ENCODE measurements around the gene FUT3. TPM values are rescaled to one million over a fixed set of nuclear protein-coding genes. Genes with fewer than 3 reads are reported as not detected.
"Not testable (repeated sequence)": the region's sequence is repeated elsewhere in the genome, so short reads cannot be mapped to it uniquely, and the experiment has no call there.

Gene FUT3
- total RNA-seq, 2 donors from 2014 or later: not detected

- intact Hi-C loops (cut with DNase I); DNase-seq (ENCODE audit: low spot score): not testable (repeated sequence)
Measured at GRCh38 chr19:5884065-5884811, 33.0 kb upstream of the FUT3 start.

- intact Hi-C loops (cut with DNase I); DNase-seq (ENCODE audit: low spot score): not testable (repeated sequence)
Measured at GRCh38 chr19:5883157-5883873, 32.1 kb upstream of the FUT3 start.

DNA sequence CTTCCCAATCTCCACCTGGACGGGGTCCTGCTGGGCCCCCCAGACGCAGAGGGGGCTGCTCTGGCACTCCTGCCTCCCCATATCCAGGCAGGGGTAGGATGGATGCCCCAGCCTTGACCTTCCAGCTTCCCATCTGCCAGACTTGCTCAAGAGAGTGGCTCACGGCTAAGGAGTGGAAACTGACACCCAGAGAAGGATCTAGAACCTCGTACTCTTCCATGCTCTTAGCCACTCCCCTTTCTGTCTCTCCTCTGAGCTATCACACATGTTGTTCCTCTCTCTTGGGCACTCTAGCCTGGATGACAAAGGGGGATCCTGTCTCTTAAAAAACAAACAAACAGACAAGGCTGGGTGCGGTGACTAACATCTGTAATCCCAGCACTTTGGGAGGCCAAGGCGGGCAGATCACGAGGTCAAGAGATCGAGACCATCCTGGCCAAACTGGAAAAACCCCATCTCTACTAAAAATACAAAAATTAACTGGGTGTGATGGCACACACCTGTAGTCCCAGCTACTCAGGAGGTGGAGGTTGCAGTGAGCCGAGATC lies 31.2 kb upstream of the FUT3 start:
- no peak for DNase-seq (ENCODE audit: low spot score)
- intact Hi-C loops (cut with DNase I): no loop called here

GRCh38 chr19:5881543-5882299 lies 30.5 kb upstream of the FUT3 start:
- intact Hi-C loops (cut with DNase I): no loop called here
- DNase-seq (ENCODE audit: low spot score): no peak

DNA sequence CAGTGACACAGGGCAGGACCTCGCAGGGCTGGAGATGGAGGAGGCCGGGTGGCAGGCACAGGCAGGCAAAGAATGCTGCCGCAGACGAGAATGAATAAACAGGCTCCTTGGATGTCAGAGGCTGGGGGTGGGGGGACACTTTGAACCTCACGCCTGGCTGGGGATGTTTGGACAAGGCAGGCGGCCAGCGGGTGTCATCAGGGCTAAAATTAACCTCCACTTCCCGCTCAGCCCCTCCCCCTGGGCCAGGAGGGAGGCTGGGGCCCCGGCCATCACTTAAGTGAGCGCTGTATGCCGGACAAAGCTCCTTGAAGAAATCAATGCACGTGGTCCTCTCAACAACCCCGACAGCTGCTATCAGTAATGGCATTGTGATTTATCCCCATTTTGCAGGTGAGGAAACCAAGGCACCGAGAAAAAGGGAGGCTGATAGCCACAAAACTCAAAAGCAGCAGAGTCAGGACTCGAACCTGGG lies 29.4 kb upstream of the FUT3 start:
- DNase-seq (ENCODE audit: low spot score): peak; percentile 90
- intact Hi-C loops (cut with DNase I): no loop called here

DNA sequence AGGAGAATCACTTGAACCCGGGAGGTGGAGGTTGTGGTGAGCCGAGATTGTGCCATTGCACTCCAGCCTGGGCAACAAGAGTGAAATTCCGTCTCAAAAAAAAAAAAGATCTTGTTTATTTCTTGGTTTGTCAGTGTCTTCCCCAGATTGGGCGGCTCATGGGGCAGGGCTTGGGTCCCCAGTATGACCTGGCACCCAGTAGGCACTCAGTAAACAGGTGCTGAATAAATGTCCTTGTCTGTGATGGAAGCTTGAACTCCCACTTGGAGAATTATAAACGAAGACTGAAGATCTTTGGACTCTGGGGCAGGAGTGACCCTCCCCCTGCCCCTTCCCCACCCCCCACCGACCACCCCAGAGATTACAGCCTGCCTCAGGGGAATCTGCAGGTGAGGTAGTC lies 28.9 kb upstream of the FUT3 start:
- intact Hi-C loops (cut with DNase I): no loop called here
- DNase-seq (ENCODE audit: low spot score): no peak

GRCh38 chr19:5877882-5878281 lies 26.6 kb upstream of the FUT3 start:
- intact Hi-C loops (cut with DNase I): no loop called here
- DNase-seq (ENCODE audit: low spot score): no peak

GRCh38 chr19:5877427-5877826 lies 26.2 kb upstream of the FUT3 start:
- intact Hi-C loops (cut with DNase I): no loop called here

DNA sequence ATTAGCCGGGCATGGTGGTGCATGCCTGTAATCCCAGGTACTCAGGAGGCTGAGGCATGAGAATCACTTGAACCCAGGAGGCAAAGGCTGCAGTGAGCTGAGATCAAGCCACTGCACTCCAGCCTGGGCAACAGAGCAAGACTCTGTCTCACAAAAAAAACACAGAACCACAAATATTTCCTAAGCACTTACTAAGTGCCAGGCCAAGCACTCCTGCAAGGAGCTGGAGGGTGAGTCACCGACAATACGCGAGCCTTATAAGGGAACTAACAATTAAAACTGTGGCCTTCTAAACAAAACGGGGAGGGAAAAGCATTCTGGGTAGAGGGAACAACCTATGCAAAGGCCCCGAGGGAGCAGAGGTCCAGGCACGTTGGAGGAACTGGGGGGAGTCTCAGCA lies 23.2 kb upstream of the FUT3 start:
- intact Hi-C loops (cut with DNase I); DNase-seq (ENCODE audit: low spot score): not testable (repeated sequence)

More at GRCh38 chr19:5877427-5877826, 26.2 kb upstream of the FUT3 start:
- no peak for DNase-seq (ENCODE audit: low spot score)

DNA sequence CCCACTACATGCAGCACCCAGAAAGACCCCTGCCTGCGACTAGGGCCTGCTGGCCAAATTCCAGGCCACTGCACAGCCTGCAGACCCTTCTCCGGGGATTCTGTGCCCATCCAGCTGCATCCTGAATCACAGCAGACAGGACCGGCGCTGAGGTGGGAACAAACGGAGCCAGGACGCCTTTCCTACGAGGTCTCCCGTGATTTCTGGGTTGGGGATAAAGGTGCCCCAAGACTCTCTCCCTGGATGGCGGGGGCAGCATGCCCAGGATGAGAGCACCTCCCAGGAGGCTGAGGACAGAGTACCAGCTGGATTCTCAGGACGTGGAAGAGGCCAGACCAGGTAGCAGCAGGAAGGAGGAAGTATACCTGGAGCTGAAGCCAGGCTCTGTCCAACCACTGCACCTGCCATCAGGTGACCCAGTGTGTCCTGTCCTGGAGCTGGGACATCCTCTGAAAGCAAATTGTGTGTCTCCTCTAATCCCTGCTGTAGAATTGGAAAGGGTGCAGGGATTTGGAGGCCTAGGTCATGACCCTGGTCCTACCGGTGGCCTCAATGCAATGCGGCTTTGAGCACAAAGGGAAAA lies 22.5 kb upstream of the FUT3 start:
- no peak for DNase-seq (ENCODE audit: low spot score)
- intact Hi-C loops (cut with DNase I): no loop called here

- intact Hi-C loops (cut with DNase I): no loop called here
- DNase-seq (ENCODE audit: low spot score): no peak
Measured at GRCh38 chr19:5870986-5871394, 19.7 kb upstream of the FUT3 start.

DNA sequence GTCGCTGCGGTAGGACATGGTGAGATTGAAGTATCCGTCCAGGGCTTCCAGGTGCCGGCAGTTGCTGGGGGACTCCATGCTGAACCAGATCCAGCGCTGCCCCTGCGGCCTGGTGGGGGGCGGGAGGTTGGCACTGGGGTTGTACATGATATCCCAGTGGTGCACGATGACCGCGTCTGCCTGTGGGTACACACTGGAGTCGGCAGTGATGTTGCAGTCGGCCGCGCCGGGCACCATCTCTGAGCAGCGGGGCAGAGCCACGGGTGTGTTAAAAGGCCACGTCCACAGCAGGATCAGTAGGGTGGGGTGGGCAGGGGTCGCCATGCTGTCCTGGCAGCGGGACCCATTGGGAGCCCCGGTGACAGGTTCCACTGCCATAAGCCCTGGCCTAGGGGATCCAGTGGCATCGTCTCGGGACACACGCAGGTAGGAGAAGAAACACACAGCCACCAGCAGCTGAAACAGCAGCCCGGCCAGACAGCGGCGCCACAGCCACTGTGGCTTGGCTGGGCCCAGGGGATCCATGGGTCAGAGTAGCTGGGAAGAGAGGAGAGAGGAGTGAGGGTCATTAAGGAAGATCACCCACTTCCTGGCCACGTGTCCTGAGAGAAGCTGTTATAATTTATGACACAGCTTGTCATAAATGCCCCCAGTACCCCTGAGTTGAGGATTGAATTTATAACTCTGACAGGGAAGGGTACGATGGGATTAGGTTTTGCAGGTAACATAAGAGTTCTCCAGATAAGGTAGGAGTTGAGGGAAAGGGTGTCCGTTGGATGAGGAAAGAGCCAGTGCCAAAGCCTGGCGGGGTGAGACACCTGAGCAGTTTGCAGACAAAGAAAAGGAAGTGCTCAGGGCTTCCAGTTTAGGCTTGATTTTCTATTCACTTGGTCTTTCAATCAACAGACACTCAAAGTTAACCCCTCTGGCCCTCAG lies 16.2 kb upstream of the FUT3 start:
- DNase-seq (ENCODE audit: low spot score): no peak
- intact Hi-C loops (cut with DNase I): no loop called here

DNA sequence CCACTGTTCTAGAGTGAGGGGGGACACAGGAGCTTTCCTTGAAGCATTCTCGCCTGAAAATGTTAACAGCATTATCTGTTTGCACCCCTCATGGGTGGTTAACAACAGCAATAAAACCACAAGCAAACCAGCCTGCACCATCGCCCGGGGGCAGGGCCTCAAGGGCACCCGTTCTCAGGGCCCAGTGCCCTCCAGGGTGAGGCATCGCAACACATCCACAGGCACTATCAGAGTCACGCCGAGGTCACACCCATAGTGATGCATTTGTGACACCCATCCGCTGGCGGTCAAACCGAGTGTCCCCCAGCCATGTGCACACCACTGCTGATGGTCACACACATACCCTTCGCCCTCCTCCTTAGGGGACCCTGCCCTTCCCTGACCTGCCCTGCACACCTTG lies 14.5 kb upstream of the FUT3 start:
- intact Hi-C loops (cut with DNase I): no loop called here
- no peak for DNase-seq (ENCODE audit: low spot score)

DNA sequence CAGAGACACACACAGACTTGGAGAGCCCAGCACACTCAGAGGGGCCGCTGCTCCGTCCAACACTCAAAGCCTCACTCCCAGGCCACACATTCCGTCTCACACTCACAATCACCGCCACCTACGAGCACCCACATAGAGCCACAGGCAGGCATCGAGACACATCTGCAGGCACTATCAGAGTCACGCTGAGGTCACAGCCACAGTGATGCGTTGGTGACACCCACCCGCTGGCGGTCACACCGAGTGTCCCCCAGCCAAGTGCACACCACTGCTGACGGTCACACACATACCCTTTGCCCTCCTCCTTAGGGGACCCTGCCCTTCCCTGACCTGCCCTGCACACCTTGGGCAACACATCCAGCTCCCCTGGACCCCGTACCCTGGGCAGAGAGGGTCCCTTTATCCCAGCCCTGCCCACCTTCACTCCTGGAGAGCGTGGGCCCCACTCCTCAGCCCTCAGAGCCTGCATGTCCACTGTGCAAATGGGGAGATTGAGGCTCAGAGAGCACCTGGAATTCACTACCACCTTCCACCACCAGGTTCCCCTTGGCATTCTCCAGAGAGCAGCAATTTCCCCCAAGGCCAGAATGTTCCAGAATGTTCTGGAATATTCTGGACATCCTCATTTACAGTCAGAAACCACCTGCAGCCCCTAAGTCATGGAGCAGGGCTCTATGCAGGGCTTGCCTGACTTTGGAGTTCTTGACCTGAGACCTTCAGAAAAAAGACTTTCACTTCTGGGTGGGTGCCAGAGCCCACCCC lies 13.7 kb upstream of the FUT3 start:
- intact Hi-C loops (cut with DNase I): no loop called here
- DNase-seq (ENCODE audit: low spot score): no peak

DNA sequence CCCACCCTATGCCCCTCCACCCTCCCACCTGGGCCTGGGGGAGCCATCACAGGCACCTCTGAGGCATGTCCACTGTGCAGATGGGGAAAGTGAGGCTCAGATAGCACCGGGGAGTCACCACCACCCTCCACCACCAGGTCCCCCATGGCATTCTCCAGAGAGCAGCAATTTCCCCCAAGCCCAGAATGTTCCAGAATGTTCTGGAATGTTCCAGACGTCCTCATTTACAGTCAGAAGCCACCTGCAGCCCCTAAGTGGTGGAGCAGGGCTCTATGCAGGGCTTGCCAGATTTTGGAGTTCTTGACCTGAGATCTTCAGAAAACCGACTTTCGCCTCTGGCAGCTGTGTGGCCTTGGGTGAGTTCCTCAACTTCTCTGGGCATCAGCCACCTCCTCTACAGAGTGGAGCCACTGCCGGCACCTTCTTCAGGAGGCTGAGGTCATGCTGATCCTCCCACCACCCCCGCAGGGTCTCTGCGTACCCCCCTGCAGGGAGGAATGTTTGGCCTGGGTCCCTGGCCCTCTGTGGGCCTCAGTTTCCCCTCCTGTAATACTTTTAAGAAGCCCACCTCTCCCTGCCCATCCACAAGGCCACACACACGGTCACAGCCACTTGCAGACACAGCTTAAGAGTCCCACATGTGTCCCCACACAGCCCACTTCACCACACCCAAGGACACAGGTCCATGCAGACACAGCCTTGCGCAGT lies 12.9 kb upstream of the FUT3 start:
- no peak for DNase-seq (ENCODE audit: low spot score)
- intact Hi-C loops (cut with DNase I): no loop called here

- no peak for DNase-seq (ENCODE audit: low spot score)
- intact Hi-C loops (cut with DNase I): no loop called here
Measured at GRCh38 chr19:5863030-5863665, 11.9 kb upstream of the FUT3 start.

All from posterior vena cava (tissue), 2 donors.